Hematopoietic multipotent progenitor cell treated with erythropoietin and hydrocortisone succinate and interleukin-3 and kit ligand, for 4 days (in vitro differentiated cells): ENCODE measurements around the gene CYB5R3.
A peak's percentile ranks its signal among the peaks of the same experiment; 100 is the strongest.

Experiments used
- DNase-seq: peaks from one replicate; pipeline ENCODE4 v3.0.0-alpha.2; 2015

CYB5R3 gene

GRCh38 chr22:42649246-42650099, at the start of gene CYB5R3:
TSS of gene CYB5R3 (minus strand) at chr22:42649392. CDS start at chr22:42649315, 77 bp downstream.
- DNase-seq, result peak; percentile 93

DNA sequence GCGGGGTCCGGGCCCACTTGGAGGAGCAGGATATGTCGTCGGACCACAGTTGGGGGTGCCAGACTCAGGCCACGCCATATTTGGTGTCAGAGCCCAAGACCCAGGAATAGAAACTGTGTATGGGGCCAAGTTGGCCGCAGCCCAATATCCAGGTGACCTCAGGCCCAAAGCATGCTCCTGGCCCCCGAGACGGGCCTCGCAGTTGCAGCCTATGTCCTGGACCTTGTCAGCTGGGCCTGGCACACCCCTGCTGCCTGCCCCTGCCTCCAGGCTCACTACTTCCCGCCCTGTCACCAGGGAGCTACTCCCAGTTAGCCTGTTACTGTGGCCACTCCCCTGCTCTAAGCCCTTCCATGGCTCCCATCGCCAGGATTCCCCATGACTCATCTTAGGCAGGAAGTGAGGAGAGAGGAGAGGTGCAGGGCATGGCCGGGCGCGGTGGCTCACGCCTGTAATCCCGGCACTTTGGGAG, 48.4 kb upstream of the CYB5R3 start:
- DNase-seq, result no peak

- DNase-seq, result no peak
These were observed 47.3 kb upstream of the CYB5R3 start for GRCh38 chr22:42696331-42696967.

- no peak for DNase-seq
These were observed 46.1 kb upstream of the CYB5R3 start for GRCh38 chr22:42695294-42695693.

DNA sequence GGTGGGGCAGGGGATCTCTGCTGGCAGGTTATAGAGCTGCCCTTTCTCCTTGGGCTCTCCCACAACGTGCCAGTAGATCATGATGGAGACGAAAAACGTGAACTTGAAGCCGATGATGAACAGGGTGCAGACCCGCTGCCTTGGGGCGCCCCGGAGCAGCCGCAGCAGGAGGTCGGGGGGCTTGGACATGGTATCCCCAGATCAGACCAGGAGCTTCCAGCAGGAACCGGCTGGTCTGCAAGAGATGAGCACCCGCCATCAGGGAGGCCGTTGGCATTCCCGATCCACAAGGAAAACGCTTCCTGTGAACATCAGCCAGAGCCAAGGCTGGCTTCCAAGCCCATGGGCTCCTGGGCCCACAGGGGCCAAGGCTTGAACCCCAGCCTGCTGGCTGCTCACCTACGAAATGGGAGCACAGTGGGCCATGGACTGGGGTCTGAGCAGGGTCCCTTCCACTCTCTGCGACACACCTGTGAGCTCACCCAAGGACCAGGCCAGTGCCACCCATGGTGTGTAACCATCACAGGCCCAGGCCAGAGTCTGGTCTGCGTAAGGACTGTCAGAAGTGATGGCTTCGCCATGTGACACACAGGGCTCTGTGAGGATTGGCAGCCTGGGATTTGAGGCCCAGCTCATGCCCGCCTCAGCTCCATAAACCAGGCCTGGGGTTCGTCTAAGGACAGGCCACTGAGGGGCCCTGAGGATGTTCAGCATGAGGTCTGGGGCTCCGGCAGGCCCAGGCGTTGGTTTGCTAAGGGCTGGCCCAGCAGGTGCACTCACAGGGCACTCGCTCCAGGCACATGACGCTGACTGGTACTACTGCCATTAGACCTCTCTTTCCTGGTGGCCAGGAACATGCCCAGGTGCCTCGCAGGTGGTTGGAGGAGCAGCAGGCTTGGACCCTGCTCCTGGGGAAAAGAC, 44.8 kb upstream of the CYB5R3 start:
- DNase-seq, result no peak

DNA sequence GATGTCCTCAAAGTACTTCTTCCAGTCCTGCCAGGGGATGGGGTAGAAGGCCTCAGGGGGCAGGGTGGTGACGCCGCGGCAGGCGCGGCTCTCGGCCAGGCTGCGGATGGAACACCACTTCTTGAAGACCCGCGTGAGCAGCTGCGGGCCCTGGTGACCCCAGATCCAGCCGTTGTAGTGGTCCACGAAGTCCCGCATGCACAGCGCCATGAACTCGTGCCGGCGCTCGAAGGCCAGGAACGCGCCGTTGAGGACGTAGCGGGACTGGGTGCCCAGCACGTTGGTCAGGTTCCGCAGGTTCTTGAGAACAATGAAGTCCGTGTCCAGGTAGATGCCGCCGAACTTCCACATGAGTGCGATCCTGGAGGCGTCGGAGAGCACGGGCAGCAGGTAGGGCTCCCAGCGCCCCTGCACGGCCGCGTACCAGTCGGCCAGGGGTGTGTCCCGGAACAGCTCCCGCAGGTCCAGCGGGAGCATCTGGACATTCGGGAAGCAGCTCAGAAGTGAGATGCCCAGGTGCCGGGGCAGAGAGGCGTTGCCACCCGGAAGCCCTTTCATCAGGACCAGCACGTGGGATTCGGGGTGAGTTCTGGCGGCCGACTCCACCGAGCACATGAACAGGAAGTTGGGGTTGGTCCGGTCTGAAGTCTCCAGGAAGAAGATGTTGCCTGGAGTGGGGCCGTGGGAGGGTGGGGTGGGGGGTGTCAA, 44.0 kb upstream of the CYB5R3 start:
- no peak for DNase-seq

GRCh38 chr22:42692239-42693054, 43.3 kb upstream of the CYB5R3 start:
- peak; percentile 23 for DNase-seq

GRCh38 chr22:42691440-42691839, 42.2 kb upstream of the CYB5R3 start:
- no peak for DNase-seq

- no peak for DNase-seq
These were observed 39.3 kb upstream of the CYB5R3 start for GRCh38 chr22:42688241-42689211.

DNA sequence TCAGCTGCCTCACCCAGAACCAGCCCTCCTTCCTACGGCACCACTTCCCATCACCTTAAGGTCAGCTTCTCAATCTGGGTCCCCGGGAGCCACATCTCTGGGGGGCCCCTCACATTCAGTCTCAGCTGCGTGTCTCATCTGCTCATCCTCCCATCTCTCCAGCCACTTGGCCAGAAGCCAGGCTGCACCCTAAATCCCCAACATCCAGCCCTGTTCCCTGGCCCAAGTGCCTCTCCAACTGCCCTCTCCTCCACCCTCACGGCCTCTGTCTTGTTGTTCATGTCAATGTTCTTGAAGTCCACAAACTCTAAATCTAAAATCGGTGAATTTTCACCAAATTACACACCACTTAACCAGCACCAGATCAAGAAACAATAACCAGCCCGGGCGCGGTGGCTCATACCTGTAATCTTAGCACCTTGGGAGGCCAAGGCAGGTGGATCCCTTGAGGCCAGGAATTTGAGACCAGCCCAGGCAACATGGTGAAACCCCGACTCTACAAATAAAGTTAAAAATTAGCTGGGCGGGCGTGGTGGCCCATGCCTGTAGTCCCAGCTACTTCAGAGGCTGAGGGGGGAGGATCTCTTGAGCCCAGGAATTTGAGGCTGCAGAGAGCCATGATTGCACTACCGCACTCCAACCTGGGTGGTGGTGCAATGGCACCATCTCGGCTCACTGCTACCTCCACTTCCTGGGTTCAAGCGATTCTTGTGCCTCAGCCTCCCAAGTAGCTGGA, 37.7 kb upstream of the CYB5R3 start:
- no peak for DNase-seq

DNA sequence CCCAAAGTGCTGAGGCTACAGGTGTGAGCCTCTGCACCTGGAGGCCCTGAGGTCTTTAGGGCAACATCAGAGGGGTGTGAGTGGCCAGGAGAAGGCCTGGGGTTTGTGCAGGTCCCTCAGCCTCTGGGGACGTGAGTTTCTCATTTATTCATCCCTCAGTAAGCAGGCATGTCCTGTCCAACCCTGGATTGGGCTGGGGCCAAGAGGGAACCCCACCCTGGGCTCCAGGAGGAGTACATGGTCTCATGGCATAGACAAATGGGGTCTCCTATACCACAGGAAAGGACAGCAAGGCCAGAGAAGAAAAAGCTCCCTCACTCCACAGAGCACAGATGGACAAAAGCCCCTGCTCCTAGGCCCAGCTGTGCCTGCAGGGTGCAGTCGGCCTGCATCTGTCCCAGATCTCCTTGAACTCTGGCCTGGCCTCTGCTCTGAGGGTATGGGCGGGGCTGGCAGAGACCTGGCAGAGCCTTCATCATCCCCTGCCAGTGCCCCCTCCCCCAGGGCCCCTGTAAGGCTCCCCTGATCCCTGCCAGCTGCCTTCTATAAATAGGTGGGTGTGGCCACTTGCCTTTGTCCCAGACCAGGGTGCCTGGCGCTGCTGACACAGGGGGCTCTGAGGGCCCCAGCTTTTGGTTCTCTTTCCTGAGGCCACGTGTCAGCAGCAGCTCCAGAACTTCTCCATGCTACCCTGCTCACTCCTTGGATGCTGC, 36.9 kb upstream of the CYB5R3 start:
- DNase-seq, result peak; percentile 66

- DNase-seq, result no peak
These were observed 35.4 kb upstream of the CYB5R3 start for GRCh38 chr22:42684462-42685195.

DNA sequence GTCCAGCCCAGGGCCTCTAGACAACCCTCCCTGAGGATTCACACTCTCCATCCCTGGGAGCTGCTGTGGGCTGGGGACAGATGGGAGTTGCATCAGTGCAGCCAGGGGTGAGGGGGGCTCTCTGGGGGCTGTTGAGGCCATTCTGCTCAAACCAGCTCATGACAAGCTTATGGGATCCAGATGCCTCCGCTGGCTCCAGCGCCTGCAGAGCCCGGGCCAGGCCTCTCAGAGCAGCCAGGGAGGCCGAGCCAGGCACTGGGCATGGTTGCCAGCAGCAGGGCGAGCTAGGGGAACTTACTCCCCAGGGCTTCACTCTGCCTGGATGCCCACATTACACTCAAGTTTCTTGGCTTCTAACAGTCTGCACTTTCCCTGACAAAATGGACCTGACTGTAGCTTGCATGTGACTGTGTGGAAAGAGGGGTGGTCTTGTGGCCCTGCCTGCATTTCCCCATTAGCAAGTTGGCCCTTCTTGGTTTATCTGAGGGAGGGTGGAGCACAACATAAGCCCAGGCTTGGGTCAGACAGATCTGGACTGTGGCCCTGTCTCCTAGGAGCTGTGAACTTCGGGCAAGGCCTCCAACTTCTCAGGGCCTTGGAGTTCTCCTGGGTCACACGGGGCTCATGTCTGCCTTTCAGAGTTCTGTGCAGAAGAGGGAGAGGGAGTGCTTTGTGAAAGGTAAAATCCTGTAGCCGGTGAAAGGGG, 34.5 kb upstream of the CYB5R3 start:
- DNase-seq, result no peak

GRCh38 chr22:42682113-42682851, 33.1 kb upstream of the CYB5R3 start:
- DNase-seq, result no peak

GRCh38 chr22:42680648-42681047, 31.5 kb upstream of the CYB5R3 start:
- DNase-seq, result no peak

- no peak for DNase-seq
These were observed 30.5 kb upstream of the CYB5R3 start for GRCh38 chr22:42679691-42680090.

DNA sequence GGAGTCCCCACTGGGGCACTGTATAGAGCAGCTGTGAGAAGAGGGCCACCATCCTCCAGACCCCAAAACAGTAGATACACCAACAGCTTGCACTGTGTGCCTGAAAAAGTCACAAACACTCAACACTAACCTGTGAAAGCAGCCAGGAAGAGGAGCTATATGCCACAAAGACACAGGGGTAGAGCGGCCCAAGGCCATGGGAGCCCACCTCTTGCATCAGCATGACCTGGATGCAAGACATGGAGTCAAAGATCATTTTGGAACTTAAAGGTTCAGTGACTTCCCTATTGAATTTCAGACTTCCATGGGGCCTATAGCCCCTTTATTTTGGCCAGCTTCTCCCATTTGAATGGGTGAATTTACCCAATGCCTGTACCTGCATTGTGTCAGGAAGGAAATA, 29.7 kb upstream of the CYB5R3 start:
- DNase-seq, result no peak
